Liver (tissue), 9 donors: Measurements from ENCODE around the gene TRMT1. TPM values are rescaled to one million over a fixed set of nuclear protein-coding genes. Genes with fewer than 3 reads are reported as not detected.

ENCODE experiments used
- DNase-seq: peaks from one replicate; pipeline ENCODE4 v3.0.0-alpha.2; 2017; ENCODE audit warnings: low spot score
- H3K27ac ChIP-seq, 2 donors: one replicate each; pipeline ENCODE4 v1.7.0; 2013; ENCODE audit warnings: inconsistent platforms in 2 of 2, low read length in 2 of 2, control low read depth in 1 of 2, low read depth in 1 of 2, mild to moderate bottlenecking in 1 of 2
- H3K27me3 ChIP-seq, 4 donors: one replicate each; pipeline versions ENCODE4 v1.6.1 to v1.7.0; 2013; ENCODE audit warnings: low read length in 3 of 4, inconsistent platforms in 1 of 4, mild to moderate bottlenecking in 1 of 4, moderate library complexity in 1 of 4; ENCODE audit not compliant: control insufficient read depth in 4 of 4, insufficient read depth in 4 of 4
- H3K36me3 ChIP-seq, 4 donors: one replicate each; pipeline versions ENCODE4 v1.6.1 to v1.7.0; 2013; ENCODE audit warnings: low read length in 3 of 4, mild to moderate bottlenecking in 3 of 4, low read depth in 1 of 4, moderate library complexity in 1 of 4; ENCODE audit not compliant: control insufficient read depth in 4 of 4, insufficient read depth in 3 of 4
- H3K4me1 ChIP-seq, 4 donors: one replicate each; pipeline versions ENCODE4 v1.6.1 to v1.7.0; 2013; ENCODE audit warnings: low read length in 3 of 4, mild to moderate bottlenecking in 3 of 4, moderate library complexity in 1 of 4; ENCODE audit not compliant: control insufficient read depth in 4 of 4, insufficient read depth in 4 of 4
- H3K4me3 ChIP-seq, 3 donors: one replicate each; pipeline versions ENCODE4 v1.6.1 to v1.7.0; 2013; ENCODE audit warnings: low read length in 3 of 3, control low read depth in 1 of 3, low read depth in 1 of 3, mild to moderate bottlenecking in 1 of 3
- H3K9ac ChIP-seq, 2 donors: one replicate each; pipeline ENCODE4 v1.7.0; 2013; ENCODE audit warnings: low read length in 2 of 2, mild to moderate bottlenecking in 2 of 2, moderate library complexity in 2 of 2, control low read depth in 1 of 2, low read depth in 1 of 2
- H3K9me3 ChIP-seq, 4 donors: one replicate each; pipeline versions ENCODE4 v1.6.1 to v1.7.0; 2013; ENCODE audit warnings: low read length in 3 of 4; ENCODE audit not compliant: control insufficient read depth in 4 of 4
- ATF3 ChIP-seq: IDR thresholded peaks from 2 replicates; pipeline ENCODE4 v1.6.1; 2016; ENCODE audit warnings: antibody characterized with exemption
- CTCF ChIP-seq: fragments of 150-350 bp; IDR thresholded peaks from 2 replicates; pipeline ENCODE4 v1.5.1; 2017; ENCODE audit warnings: improper control_type of control experiment, low read depth, low read length; ENCODE audit not compliant: missing input control
- EGR1 ChIP-seq, 2 donors: IDR thresholded peaks; 2 replicates each; pipeline ENCODE4 v1.6.1; 2016 to 2018; ENCODE audit warnings: antibody characterized with exemption in 2 of 2, low read depth in 2 of 2
- FOXA1 ChIP-seq: IDR thresholded peaks from 2 replicates; pipeline ENCODE4 v1.6.1; 2016; ENCODE audit warnings: antibody characterized with exemption
- FOXA2 ChIP-seq: IDR thresholded peaks from 2 replicates; pipeline ENCODE4 v1.6.1; 2016; ENCODE audit warnings: antibody characterized with exemption
- GABPA ChIP-seq, 2 donors: IDR thresholded peaks in 1 of 2; conservative IDR thresholded peaks in 1 of 2; 2 replicates each; pipeline ENCODE4 v1.6.1; 2016; ENCODE audit warnings: antibody characterized with exemption in 2 of 2, mild to moderate bottlenecking in 1 of 2, moderate library complexity in 1 of 2
- HNF4A ChIP-seq, 2 donors: conservative IDR thresholded peaks; 2 replicates each; pipeline ENCODE4 v1.6.1; 2016; ENCODE audit warnings: antibody characterized with exemption in 2 of 2, mild to moderate bottlenecking in 2 of 2
- HNF4G ChIP-seq: IDR thresholded peaks from 2 replicates; pipeline ENCODE4 v1.6.1; 2016; ENCODE audit warnings: antibody characterized with exemption
- JUND ChIP-seq, 2 donors: IDR thresholded peaks; 2 replicates each; pipeline ENCODE4 v1.6.1; 2016; ENCODE audit warnings: antibody characterized with exemption in 2 of 2
- MAX ChIP-seq: IDR thresholded peaks from 2 replicates; pipeline ENCODE4 v1.6.1; 2016; ENCODE audit warnings: antibody characterized with exemption
- NR2F2 ChIP-seq: IDR thresholded peaks from 2 replicates; pipeline ENCODE4 v1.6.1; 2016; ENCODE audit warnings: antibody characterized with exemption
- RAD21 ChIP-seq, 2 donors: IDR thresholded peaks; 2 replicates each; pipeline ENCODE4 v1.6.1; 2016; ENCODE audit warnings: antibody characterized with exemption in 2 of 2, mild to moderate bottlenecking in 2 of 2
- REST ChIP-seq: IDR thresholded peaks from 2 replicates; pipeline ENCODE4 v1.6.1; 2016; ENCODE audit warnings: antibody characterized with exemption, mild to moderate bottlenecking
- RXRA ChIP-seq, 2 donors: IDR thresholded peaks; 2 replicates each; pipeline ENCODE4 v1.6.1; 2017 to 2018; ENCODE audit warnings: antibody characterized with exemption in 2 of 2, mild to moderate bottlenecking in 1 of 2
- SP1 ChIP-seq: IDR thresholded peaks from 2 replicates; pipeline ENCODE4 v1.6.1; 2018; ENCODE audit warnings: antibody characterized with exemption, mild to moderate bottlenecking
- TAF1 ChIP-seq: conservative IDR thresholded peaks from 2 replicates; pipeline ENCODE4 v1.6.1; 2016; ENCODE audit warnings: antibody characterized with exemption, mild to moderate bottlenecking
- YY1 ChIP-seq: IDR thresholded peaks from 2 replicates; pipeline ENCODE4 v1.6.1; 2016; ENCODE audit warnings: antibody characterized with exemption, mild to moderate bottlenecking
- ZBTB33 ChIP-seq: IDR thresholded peaks from 2 replicates; pipeline ENCODE4 v1.6.1; 2016; ENCODE audit warnings: antibody characterized with exemption
- WGBS: extraction: QIAGEN DNeasy Blood & Tissue Kit; methylation state at CpG from one replicate; pipeline ENCODE4 v1.1.7; 2013; 5-methylcytosine and 5-hydroxymethylcytosine counted together
- polyA plus RNA-seq, 2 donors: library from polyadenylated mRNA; stranded (reverse) in 1 of 2; unstranded in 1 of 2; fragments of 200-250 nt in 1 of 2; fragments of >200 nt in 1 of 2; fragmentation: Nextera tagmentation in 1 of 2; extraction: Ambion mirVana in 1 of 2; gene quantifications; one replicate each; pipeline versions ENCODE4 v1.2.1 to v1.2.3, GENCODE V29; 2013 to 2015
- total RNA-seq, 2 donors: library from RNA; depleted of rRNA; stranded (reverse); fragments of >200 nt; gene quantifications; one replicate each; pipeline ENCODE4 v1.2.3, GENCODE V29; 2014
- donor health status: healthy.
- donor health status: healthy.
- donor health status: healthy.
- donor health status: healthy.
- donor health status: healthy.

The TRMT1 gene
- total and polyA plus RNA-seq, 4 donors, result 8.3 to 15.6 (median 11.7) TPM

- Histone ChIP-seq H3K27me3 (no peaks in the 10 kb centered on the region), H3K9me3 (no peaks in the 10 kb centered on the region), H3K9ac (peak overlapping the region; percentile 36 to 91), H3K4me1 (peaks cover 12 to 42% (median 31%) of the 10 kb centered on the region in 4 donors), H3K27ac (peak overlapping the region; percentile 78 to 82), H3K36me3 (peaks cover 0 to 6% (median 2%) of the 10 kb centered on the region in 4 donors), H3K4me3 (peak overlapping the region; percentile 90 to 100 (median 93))
- no peak for TF ChIP-seq SP1
- no peak for TF ChIP-seq HNF4G
- no peak for TF ChIP-seq TAF1
- TF ChIP-seq MAX, result no peak
- no peak for TF ChIP-seq EGR1 (IDR thresholded peaks at IDR 0.05; ENCODE audit: low read depth in 2 of 2)
- TF ChIP-seq HNF4A (conservative IDR thresholded peaks at IDR 0.05), result no peak
- no peak for TF ChIP-seq GABPA (IDR thresholded peaks at IDR 0.05 in 1 of 2, conservative IDR thresholded peaks at IDR 0.05 in 1 of 2)
- TF ChIP-seq RXRA (IDR thresholded peaks at IDR 0.05), result no peak
- TF ChIP-seq FOXA1, result no peak
- no peak for DNase-seq
- WGBS, result 13% methylated on average over 20 of the region's 20 CpGs
Measured at GRCh38 chr19:13117176-13117771, 734 bp upstream of the TRMT1 start.

- no peak for DNase-seq
- Histone ChIP-seq H3K9me3 (no peaks in the 10 kb centered on the region), H3K9ac (peak overlapping the region; percentile 58 to 77), H3K4me1 (peaks cover 12 to 40% (median 31%) of the 10 kb centered on the region in 4 donors), H3K36me3 (peaks cover 0 to 6% (median 1%) of the 10 kb centered on the region in 4 donors), H3K27me3 (no peaks in the 10 kb centered on the region), H3K27ac (peak overlapping the region; percentile 78 to 82), H3K4me3 (peak overlapping the region; percentile 73 to 100 (median 90))
- no peak for TF ChIP-seq JUND (IDR thresholded peaks at IDR 0.05)
- TF ChIP-seq SP1, result no peak
- TF ChIP-seq FOXA2, result no peak
- no peak for TF ChIP-seq HNF4G
- TF ChIP-seq TAF1, result no peak
- no peak for TF ChIP-seq REST
- no peak for TF ChIP-seq EGR1 (IDR thresholded peaks at IDR 0.05; ENCODE audit: low read depth in 2 of 2)
- TF ChIP-seq GABPA (IDR thresholded peaks at IDR 0.05 in 1 of 2, conservative IDR thresholded peaks at IDR 0.05 in 1 of 2), result no peak
- TF ChIP-seq CTCF, result no peak
- no peak for TF ChIP-seq RXRA (IDR thresholded peaks at IDR 0.05)
- no peak for TF ChIP-seq FOXA1
- no peak for TF ChIP-seq YY1
- TF ChIP-seq ATF3, result no peak
- TF ChIP-seq HNF4A (conservative IDR thresholded peaks at IDR 0.05), result no peak
- TF ChIP-seq ZBTB33, result no peak
- no peak for TF ChIP-seq NR2F2
- TF ChIP-seq RAD21 (IDR thresholded peaks at IDR 0.05), result no peak
- TF ChIP-seq MAX, result no peak
- 1% methylated on average over 18 of the region's 18 CpGs for WGBS
Measured at GRCh38 chr19:13115936-13116281, 631 bp downstream of the TRMT1 start.
